ENCODE measurements around the gene CACNA2D1.

The CACNA2D1 gene

DNA sequence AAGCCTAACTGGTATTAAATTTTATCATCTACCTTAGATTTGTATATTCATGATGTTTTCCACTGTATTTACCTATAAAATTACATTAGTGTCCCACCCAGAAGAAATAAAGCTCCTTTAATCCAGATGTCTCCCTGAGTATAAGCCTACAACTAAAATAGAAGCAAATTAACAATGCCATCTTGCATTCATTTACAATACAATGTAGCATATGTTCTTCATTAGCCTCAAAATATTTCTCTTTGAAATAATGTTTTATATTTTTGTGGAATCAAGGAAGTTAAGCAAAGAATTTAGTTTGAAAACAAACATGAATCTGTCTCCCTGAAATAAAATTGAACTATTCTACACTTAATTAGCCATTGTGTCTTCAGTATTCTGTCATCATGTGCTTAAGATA is 112.3 kb downstream of the CACNA2D1 start:
- DNase-seq: no peak

GRCh38 chr7:82330706-82331215 is 112.8 kb downstream of the CACNA2D1 start:
- DNase-seq: no peak

DNA sequence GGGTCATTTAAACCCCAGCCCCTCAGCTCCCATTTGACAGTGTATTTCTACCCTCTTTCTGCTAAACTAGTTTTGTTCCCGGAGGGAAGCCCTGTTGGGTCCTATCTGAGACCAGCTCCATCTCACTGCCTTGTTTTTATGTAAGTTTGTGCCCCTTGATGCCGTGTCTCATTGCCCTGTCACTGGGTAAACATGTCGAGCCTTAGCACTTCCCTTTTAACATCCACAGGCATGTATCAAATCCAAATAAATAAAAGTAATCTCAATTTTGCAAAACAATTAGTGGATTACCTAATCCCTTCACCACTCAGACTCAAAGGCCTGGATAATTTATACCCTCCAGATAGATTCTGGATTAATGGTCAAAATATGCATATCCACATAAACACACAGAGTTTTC is 115.7 kb downstream of the CACNA2D1 start:
- DNase-seq: no peak

DNA sequence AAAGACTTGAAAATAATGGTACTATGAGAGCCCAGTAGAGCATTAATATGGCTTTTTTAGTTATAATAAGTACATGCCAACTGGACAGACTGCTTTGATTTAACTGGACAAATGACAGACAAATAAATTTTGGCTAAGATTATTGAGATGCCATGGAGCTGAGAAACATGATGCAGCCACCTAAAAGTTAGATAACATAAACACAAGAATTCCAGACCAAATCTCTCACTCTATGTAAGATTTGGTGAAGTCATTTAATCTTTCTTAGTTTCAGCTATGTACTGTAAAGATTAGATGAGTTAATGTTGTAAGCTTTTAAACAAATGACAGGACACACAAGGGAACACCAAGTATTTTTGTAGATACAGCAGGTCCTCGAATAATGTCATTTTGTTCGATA is 118.2 kb downstream of the CACNA2D1 start:
- no peak for DNase-seq

DNA sequence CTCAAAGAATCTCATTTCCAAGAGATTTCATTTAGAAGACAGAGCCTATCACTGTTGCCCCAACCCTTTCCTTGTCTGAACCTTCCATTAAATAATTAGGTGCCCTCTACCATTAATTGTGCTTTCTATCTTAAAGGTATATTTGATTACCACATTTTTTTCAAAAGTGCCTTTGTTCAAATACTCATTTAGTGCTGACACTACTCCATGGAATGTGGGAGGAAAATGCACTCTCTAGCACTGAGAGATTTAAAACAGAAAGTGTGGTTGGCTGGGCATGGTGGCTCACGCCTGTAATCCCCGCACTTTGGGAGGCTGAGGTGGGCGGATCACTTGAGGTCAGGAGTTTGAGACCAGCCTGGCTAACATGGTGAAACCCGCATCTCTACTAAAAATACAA is 119.8 kb downstream of the CACNA2D1 start:
- no peak for DNase-seq

DNA sequence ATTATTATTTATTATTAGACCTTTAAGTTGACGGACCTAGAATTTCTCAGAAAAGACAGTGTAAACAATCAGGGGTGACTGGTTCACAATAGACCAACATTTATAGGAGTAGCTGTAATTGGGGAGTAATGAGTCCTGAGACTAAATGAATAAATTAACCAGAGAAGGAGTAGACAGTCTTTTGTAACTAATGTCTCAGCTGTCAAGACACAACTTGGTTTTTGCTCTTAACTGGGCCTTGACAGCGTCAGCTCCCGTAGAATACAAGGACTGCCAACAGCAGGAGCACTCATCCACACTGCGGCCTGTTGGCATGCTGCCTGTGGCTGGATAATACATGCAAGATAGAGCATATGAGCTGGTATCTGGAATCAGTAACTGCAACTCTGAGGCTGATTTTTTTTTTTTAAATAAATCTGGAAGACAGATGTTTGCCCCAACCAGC is 123.9 kb downstream of the CACNA2D1 start:
- peak; percentile 72 for DNase-seq

GRCh38 chr7:82318786-82319185 is 124.8 kb downstream of the CACNA2D1 start:
- DNase-seq: no peak

- no peak for DNase-seq
These were observed 125.8 kb downstream of the CACNA2D1 start for GRCh38 chr7:82317760-82318159.

DNA sequence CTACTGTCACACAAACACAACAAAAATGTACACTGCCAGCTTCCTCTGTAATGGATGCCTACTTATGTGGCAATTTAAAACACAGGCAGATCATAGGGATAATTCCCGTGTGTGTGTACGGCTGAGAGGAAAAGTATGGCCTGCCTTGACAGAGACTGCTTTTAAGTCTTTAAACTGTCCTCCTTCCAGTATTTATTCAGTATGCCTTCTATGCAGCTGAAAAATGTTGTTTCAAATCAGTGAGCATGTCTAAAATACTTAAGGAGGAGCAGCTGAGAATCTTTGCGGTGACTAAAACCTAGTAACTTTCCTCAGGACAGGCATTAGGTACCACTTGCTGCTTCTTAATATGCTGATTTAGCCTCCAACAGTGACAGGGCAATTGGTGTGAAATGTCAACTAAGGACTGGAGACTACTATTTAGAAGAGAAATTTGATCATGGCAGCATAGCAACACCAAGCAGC is 126.3 kb downstream of the CACNA2D1 start:
- no peak for DNase-seq

GRCh38 chr7:82313269-82313668 is 130.3 kb downstream of the CACNA2D1 start:
- DNase-seq: no peak

DNA sequence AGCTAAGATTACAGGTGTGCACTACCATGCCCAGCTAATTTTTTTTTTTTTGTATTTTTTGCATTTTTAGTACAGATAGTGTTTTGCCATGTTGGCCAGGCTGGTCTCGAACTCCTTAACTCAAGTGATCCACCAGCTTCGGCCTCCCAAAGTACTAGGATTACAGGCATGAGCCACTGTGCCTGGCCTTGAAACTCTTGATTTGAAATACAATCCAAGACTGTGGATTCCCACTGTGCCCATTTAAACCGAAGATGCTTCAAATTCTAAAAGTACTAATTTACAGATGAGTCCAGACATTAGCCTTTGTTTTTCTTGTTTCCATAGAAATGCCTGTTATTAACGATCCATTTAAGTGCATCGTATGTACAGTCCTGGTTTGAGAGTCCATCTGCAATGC is 130.9 kb downstream of the CACNA2D1 start:
- no peak for DNase-seq

- no peak for DNase-seq
These were observed 138.1 kb downstream of the CACNA2D1 start for GRCh38 chr7:82305347-82306005.

DNA sequence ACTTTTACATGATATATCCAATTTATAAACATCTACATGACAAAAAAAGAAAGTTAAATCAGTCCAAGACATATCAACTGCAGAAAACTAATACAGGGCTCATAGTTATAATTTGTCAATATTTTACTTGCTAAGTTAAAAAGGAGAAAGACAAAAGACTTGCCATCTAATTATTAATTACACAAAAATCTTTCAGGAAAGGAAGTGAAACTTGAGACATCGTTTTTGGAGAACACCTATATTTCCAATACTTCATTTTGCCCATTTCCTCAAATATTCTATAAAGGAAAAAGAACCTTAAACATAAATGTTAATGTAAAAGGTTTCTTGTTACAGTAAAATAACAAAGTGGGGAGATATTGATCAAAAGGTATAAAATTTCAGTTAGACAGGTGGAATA is 148.7 kb downstream of the CACNA2D1 start:
- DNase-seq: no peak

- no peak for DNase-seq
These were observed 149.2 kb downstream of the CACNA2D1 start for GRCh38 chr7:82294382-82294784.

GRCh38 chr7:82293467-82293866 is 150.1 kb downstream of the CACNA2D1 start:
- no peak for DNase-seq

GRCh38 chr7:82291931-82292330 is 151.6 kb downstream of the CACNA2D1 start:
- no peak for DNase-seq

DNA sequence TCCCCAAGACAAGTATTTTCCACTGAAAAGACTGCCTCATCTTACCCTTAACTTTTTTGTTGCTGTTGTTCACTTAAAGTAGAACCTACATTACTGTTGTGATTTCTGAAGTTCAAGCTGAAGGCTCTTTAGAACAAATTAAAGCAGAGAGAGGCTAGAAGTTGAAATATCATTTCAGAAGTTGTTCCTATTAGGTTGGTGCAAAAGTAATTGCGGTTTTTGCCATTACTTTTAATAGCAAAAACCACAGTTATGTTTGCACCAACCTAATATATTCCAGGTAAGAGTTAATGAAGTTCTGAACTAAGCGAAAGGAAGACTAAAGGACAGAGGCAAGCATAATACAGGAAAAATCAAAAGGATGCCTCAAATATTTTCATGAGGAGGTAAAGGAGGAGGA is 153.7 kb downstream of the CACNA2D1 start:
- DNase-seq: no peak

DNA sequence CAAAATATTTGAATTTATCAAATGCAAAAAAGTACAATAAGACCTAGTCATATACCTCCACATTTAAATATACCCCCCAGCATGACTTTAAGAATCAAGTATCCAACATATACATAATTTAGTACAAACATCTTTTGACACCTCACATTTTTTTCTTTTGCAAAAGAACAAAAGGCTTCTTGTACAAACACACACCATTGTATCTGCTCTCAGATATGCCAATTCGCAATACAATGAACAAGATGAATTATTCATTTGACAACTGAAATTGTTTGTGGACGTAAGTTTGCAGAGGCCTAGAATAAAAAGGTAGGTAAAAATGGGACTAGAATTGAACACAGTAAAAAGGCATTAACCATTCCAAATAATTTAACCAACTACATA is 154.4 kb downstream of the CACNA2D1 start:
- DNase-seq: no peak

GRCh38 chr7:82286798-82287140 is 156.8 kb downstream of the CACNA2D1 start:
- DNase-seq: no peak

DNA sequence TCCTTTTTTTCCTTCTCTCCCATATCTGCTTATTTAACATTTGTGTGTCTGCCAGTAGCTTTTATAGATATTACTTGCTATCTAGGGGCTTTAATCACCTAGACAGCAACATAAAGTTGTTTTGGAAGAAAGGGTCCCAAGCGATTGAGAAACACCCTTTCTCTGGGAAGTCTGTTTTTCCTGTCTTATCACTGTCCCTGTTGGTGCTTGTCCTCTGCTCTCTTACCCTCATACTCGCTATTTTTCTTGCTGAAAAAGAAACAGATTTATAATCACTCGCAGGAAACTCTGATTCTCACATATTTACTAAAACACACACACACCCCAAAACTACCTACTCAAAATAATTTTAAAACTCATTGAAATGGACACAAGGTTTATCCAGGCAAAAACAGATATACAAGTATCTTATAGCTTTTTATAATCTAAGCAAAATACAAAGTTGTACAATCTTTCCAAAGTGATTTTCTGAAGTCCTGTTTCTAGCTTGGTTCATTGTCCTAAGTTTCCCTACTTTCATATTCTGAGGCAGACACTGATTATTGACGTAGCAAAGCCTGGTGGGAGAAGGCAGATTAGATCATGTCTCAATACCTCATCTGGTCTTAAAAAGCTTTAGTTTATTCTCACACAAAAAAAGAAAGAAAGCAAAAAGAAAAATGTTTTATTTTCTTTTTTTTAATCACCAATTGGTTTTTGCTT is 157.3 kb downstream of the CACNA2D1 start:
- DNase-seq: no peak

- DNase-seq: no peak
These were observed 158.5 kb downstream of the CACNA2D1 start for GRCh38 chr7:82284936-82285519.

DNA sequence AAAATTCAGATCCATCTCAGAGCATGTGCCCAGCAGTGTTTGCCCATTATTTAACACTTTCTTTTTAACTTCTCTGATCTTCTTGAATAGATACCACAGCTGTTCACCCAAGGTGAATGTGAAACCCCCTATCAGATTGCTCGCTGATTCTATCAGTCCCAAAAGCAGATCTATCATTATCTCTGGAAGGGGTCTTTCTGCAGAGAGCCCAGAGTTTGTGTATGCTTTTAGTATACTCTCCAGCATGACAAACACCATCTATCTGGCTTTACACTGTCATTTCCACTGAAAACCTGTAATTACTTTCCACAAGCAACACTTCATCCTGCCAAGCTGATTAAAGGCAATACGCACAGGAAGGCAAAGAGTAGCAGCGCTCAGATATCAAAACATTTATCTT is 168.2 kb downstream of the CACNA2D1 start:
- DNase-seq: peak; percentile 77

- DNase-seq: no peak
These were observed 168.9 kb downstream of the CACNA2D1 start for GRCh38 chr7:82274681-82275080.

GRCh38 chr7:82273886-82274285 is 169.7 kb downstream of the CACNA2D1 start:
- DNase-seq: no peak
